Limb (tissue), 2 donors: ENCODE data around the gene LIN37.

Source experiments
- DNase-seq, 2 donors: peaks; one replicate each; pipeline ENCODE4 v3.0.0-alpha.2; 2016; ENCODE audit errors: extremely low spot score in 2 of 2

The LIN37 gene

DNA sequence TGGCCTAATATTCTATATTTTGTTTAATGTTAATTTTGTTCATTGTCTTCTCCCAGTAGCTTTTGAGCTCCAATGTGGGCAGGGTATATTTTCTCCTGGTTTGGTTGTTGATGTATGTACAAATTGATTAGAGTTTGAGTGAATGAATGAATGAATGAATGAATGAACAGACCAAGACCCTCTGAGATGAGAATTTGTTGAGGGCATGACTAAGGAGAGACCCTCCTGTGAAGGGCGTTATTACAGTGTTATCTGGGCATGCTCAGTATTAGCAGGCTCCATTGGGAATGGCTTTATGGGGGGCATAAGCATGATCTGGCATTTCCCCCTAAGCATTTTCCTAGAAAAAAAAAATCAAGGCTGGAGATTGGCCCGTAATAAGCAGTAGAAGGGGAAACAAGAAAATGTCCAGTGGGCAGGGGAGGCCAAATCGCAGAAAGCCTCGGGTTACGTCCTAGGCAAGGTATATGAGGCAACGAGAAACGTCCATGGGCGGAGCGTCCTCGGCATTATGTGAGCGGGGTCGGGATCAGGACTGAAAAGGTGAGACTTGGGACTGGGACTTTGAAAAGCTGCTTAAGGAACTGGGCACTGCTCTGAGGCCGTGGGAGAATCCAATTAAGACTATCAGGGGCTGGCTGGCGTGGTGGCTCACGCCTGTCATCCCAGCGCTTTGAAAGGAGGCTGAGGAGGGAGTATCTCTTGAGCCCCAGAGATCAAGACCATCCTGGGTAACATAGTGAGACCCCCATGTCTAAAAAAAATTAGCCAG is 26.1 kb downstream of the LIN37 start:
- no peak for DNase-seq

GRCh38 chr19:35775046-35775297 is 26.6 kb downstream of the LIN37 start:
- DNase-seq, result no peak

GRCh38 chr19:35775298-35776101 is 27.1 kb downstream of the LIN37 start, which contains the start of gene ARHGAP33:
ARHGAP33 (plus strand) TSS chr19:35775564; CDS start chr19:35775659, 95 bp downstream.
- peak; percentile 98 to 99 for DNase-seq

DNA sequence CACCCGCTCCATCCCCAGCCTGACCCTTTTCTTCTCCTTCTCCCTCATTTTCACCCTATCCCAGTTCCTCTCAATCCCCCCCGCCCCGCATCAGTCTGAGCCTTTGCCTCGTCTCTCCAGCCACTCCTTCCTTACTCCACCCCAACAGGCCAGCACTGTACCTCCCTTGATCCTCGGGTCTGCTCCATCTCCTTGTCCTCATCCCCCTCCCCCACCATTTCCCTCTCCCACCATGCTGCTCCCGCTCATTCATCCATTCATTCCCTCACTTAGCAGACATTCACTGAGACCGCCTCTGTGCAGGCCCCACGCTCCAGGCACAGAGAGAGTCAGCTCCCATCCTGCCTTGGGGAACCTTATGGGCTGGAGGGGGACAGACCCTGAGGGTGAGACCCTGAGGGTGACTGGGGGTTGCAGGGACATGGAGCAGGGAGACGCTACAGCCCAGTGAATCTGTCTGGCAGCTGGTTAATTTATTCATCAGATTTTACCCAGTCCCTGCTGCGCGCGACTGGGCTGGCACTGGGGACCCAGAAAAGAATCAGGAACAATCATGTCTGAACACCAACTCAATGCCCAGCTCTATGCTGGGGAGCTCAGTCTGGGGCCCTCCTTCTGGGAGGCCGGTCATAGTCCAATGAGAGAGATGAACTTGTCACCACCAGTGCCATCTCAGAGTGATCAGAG is 27.9 kb downstream of the LIN37 start:
- DNase-seq, result no peak

DNA sequence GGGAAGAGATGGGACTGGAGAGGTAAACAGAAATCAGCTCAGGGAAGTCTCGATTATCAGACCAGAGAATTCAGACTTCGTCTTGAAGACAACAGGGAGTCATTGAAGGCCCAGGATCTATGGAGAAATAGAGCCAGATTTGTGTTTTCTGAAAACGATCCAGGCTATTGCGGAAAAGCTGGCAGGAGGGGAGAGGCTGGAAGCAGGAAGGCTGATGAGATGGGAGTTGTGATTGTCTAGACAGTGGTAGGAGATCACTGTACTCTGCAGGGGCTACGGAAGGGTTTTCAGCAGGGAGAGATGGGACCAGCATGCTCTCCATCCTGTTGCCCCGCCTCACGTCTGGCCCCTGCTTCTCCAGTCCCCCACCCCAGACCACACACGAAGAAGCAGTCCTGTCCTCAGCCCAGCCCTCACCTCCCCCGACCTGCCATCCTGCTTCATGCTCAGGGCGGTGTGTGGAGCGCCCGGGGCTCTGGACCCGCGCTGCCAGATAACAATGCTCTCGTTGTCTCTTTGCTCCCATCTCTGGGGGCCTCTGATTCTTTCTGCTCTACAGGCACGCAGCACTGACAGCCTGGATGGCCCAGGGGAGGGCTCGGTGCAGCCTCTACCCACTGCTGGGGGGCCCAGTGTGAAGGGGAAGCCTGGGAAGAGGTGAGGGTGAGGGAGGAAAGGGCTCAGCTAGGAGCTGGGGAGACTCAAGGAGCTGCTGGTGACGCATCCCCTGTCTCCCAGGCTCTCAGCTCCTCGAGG is 28.9 kb downstream of the LIN37 start:
- no peak for DNase-seq

- no peak for DNase-seq
Observed at GRCh38 chr19:35777961-35778360, 29.6 kb downstream of the LIN37 start.

- no peak for DNase-seq
Observed at GRCh38 chr19:35779033-35779432, 30.7 kb downstream of the LIN37 start.

DNA sequence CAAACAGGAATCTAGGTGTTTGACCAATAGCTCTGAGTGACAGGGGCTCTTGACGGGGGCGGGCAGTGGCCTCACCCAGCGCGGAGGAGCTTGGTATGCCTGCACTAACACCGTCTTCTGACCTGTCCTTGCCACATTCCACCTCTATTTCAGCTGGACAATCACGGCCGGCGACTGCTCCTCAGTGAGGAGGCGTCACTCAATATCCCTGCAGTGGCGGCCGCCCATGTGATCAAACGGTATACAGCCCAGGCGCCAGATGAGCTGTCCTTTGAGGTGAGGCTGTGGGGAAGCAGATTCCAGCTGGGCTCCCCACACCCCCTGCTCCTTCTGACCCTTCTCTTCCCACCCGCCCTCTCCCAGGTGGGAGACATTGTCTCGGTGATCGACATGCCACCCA is 31.7 kb downstream of the LIN37 start:
- no peak for DNase-seq

- no peak for DNase-seq
Observed at GRCh38 chr19:35780717-35781116, 32.3 kb downstream of the LIN37 start.

DNA sequence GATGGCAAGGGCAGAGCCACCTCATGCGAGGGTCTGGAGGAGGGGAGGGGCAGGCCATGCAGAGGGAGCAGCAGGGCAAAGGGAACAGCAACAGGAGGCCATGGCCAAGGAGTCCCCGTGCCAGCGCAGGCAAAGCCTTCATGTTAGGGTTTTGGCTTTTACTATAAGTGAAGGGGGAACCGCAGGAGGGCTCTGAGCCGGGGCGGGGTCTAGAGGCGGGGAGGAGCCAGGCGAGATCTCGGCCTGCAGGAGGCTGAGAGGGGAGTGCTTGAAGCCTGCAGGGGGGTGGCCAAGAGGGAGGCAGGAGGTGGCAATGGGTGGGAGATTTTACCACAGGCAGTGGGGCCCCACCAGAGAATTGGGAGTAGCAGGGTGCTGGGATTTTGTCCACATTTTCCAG is 33.3 kb downstream of the LIN37 start:
- no peak for DNase-seq

- DNase-seq, result no peak
Observed at GRCh38 chr19:35782589-35782988, 34.2 kb downstream of the LIN37 start.

- DNase-seq, result no peak
Observed at GRCh38 chr19:35783469-35784434, 35.4 kb downstream of the LIN37 start.

- no peak for DNase-seq
Observed at GRCh38 chr19:35784503-35785338, 36.3 kb downstream of the LIN37 start.

- DNase-seq, result no peak
Observed at GRCh38 chr19:35785339-35785627, 36.9 kb downstream of the LIN37 start.

DNA sequence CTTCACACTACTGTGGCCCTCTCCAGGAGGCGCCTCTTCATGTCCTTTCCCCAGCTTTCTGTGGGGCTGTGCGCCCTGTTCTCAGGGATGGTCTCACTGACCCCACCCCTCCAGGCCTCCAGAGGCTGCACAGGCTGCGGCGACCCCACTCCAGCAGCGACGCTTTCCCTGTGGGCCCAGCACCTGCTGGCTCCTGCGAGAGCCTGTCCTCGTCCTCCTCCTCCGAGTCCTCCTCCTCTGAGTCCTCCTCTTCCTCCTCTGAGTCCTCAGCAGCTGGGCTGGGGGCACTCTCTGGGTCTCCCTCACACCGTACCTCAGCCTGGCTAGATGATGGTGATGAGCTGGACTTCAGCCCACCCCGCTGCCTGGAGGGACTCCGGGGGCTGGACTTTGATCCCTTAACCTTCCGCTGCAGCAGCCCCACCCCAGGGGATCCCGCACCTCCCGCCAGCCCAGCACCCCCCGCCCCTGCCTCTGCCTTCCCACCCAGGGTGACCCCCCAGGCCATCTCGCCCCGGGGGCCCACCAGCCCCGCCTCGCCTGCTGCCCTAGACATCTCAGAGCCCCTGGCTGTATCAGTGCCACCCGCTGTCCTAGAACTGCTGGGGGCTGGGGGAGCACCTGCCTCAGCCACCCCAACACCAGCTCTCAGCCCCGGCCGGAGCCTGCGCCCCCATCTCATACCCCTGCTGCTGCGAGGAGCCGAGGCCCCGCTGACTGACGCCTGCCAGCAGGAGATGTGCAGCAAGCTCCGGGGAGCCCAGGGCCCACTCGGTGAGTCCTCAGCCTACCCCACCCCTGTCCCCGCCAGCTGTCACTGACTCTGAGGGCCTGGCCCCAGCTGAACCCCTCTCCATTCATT is 38.2 kb downstream of the LIN37 start:
- no peak for DNase-seq

DNA sequence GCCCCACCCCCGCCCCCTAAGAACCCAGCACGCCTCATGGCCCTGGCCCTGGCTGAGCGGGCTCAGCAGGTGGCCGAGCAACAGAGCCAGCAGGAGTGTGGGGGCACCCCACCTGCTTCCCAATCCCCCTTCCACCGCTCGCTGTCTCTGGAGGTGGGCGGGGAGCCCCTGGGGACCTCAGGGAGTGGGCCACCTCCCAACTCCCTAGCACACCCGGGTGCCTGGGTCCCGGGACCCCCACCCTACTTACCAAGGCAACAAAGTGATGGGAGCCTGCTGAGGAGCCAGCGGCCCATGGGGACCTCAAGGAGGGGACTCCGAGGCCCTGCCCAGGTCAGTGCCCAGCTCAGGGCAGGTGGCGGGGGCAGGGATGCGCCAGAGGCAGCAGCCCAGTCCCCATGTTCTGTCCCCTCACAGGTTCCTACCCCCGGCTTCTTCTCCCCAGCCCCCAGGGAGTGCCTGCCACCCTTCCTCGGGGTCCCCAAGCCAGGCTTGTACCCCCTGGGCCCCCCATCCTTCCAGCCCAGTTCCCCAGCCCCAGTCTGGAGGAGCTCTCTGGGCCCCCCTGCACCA is 38.9 kb downstream of the LIN37 start:
- no peak for DNase-seq

- no peak for DNase-seq
Observed at GRCh38 chr19:35788205-35788960, 40.0 kb downstream of the LIN37 start.
